ENCODE measurements around the gene SNX17. TPM values are rescaled to one million over a fixed set of nuclear protein-coding genes. Genes with fewer than 3 reads are reported as not detected.
A peak's percentile ranks its signal among the peaks of the same experiment; 100 is the strongest.

The SNX17 gene
- total and polyA plus RNA-seq, 2 of the 13 experiments (the other 11 are each of a cell fraction or from before 2014, with no cell fraction given): 75.0 to 109 TPM

GRCh38 chr2:27379836-27380625 lies 9.6 kb downstream of the SNX17 start (continued):
- TF ChIP-seq ZIK1 (CRISPR knock-in tag; IDR thresholded peaks at IDR 0.05; ENCODE audit: borderline replicate concordance, low read depth) (0 out of 2 replicates have a peak, but pooled peaks have one; percentile 23), FOXA3 (CRISPR knock-in tag; IDR thresholded peaks at IDR 0.05) (peak; percentile 28; the same call in 1 of the 2 replicates), EP300 (IDR thresholded peaks at IDR 0.05; ENCODE audit: low read depth in 2 of 2, low read length in 2 of 2) (peak; percentile 6 to 11; a peak in 1 of 4 replicates), EP300 (CRISPR knock-in tag; IDR thresholded peaks at IDR 0.05; ENCODE audit: borderline replicate concordance) (0 out of 2 replicates have a peak, but pooled peaks have one; percentile 42), ZSCAN21 (CRISPR knock-in tag; IDR thresholded peaks at IDR 0.05; ENCODE audit: borderline replicate concordance) (peak; percentile 38; the same call in 1 of the 2 replicates), ZNF775 (CRISPR knock-in tag; IDR thresholded peaks at IDR 0.05; ENCODE audit: borderline replicate concordance) (no peak), NR1H2 (CRISPR knock-in tag; IDR thresholded peaks at IDR 0.05; ENCODE audit: borderline replicate concordance, low read depth) (no peak), RXRB (CRISPR knock-in tag; IDR thresholded peaks at IDR 0.05; ENCODE audit: borderline replicate concordance) (0 out of 2 replicates have a peak, but pooled peaks have one; percentile 34), ZKSCAN8 (CRISPR knock-in tag; IDR thresholded peaks at IDR 0.05; ENCODE audit: borderline replicate concordance) (no peak), TEAD2 (CRISPR knock-in tag; IDR thresholded peaks at IDR 0.05) (no peak), ZNF607 (CRISPR knock-in tag; IDR thresholded peaks at IDR 0.05; ENCODE audit: borderline replicate concordance) (no peak; the same call in 1 of the 2 replicates), YEATS2 (CRISPR knock-in tag; IDR thresholded peaks at IDR 0.05; ENCODE audit: borderline replicate concordance) (peak; percentile 49; the same call in 1 of the 2 replicates), HMGA1 (CRISPR knock-in tag; conservative IDR thresholded peaks at IDR 0.05) (no peak), IRF9 (CRISPR knock-in tag; IDR thresholded peaks at IDR 0.05; ENCODE audit: borderline replicate concordance) (no peak), ZNF253 (CRISPR knock-in tag; IDR thresholded peaks at IDR 0.05; ENCODE audit: borderline replicate concordance) (peak; percentile 81; the same call in 1 of the 2 replicates), HNF1B (CRISPR knock-in tag; IDR thresholded peaks at IDR 0.05) (peak; percentile 42; the same call in 1 of the 2 replicates), NR2F2 (IDR thresholded peaks at IDR 0.05; ENCODE audit: borderline replicate concordance, low read depth) (peak; percentile 81), ZBTB42 (CRISPR knock-in tag; IDR thresholded peaks at IDR 0.05) (no peak), NR2F1 (CRISPR knock-in tag; IDR thresholded peaks at IDR 0.05) (peak; percentile 54 to 87; a peak in 3 of 4 replicates)
- TF ChIP-seq, protein P1, sequence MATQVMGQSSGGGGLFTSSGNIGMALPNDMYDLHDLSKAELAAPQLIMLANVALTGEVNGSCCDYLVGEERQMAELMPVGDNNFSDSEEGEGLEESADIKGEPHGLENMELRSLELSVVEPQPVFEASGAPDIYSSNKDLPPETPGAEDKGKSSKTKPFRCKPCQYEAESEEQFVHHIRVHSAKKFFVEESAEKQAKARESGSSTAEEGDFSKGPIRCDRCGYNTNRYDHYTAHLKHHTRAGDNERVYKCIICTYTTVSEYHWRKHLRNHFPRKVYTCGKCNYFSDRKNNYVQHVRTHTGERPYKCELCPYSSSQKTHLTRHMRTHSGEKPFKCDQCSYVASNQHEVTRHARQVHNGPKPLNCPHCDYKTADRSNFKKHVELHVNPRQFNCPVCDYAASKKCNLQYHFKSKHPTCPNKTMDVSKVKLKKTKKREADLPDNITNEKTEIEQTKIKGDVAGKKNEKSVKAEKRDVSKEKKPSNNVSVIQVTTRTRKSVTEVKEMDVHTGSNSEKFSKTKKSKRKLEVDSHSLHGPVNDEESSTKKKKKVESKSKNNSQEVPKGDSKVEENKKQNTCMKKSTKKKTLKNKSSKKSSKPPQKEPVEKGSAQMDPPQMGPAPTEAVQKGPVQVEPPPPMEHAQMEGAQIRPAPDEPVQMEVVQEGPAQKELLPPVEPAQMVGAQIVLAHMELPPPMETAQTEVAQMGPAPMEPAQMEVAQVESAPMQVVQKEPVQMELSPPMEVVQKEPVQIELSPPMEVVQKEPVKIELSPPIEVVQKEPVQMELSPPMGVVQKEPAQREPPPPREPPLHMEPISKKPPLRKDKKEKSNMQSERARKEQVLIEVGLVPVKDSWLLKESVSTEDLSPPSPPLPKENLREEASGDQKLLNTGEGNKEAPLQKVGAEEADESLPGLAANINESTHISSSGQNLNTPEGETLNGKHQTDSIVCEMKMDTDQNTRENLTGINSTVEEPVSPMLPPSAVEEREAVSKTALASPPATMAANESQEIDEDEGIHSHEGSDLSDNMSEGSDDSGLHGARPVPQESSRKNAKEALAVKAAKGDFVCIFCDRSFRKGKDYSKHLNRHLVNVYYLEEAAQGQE (IDR thresholded peaks at IDR 0.05; ENCODE audit: borderline replicate concordance in 1 of 2, low read depth in 1 of 2, low read length in 2 of 2): no peak

Data from HepG2 (cell line).